Duodenal mucosa (tissue), 2 donors: Measurements from ENCODE around the gene MCM6.
"Not testable (repeated sequence)": the region's sequence is repeated elsewhere in the genome, so short reads cannot be mapped to it uniquely, and the experiment has no call there.

ENCODE experiments used
- H3K27ac ChIP-seq: one replicate; pipeline ENCODE4 v1.7.0; 2013; ENCODE audit warnings: low read depth, low read length
- H3K27me3 ChIP-seq, 2 donors: one replicate each; pipeline ENCODE4 v1.7.0; 2013; ENCODE audit warnings: low read length in 2 of 2, control low read depth in 1 of 2; ENCODE audit not compliant: insufficient read depth in 2 of 2, control insufficient read depth in 1 of 2
- H3K36me3 ChIP-seq, 2 donors: one replicate each; pipeline ENCODE4 v1.7.0; 2013; ENCODE audit warnings: low read length in 2 of 2, control low read depth in 1 of 2; ENCODE audit not compliant: insufficient read depth in 2 of 2, control insufficient read depth in 1 of 2
- H3K4me1 ChIP-seq, 2 donors: one replicate each; pipeline ENCODE4 v1.7.0; 2013; ENCODE audit warnings: low read length in 2 of 2, control low read depth in 1 of 2; ENCODE audit not compliant: insufficient read depth in 2 of 2, control insufficient read depth in 1 of 2
- H3K4me3 ChIP-seq, 2 donors: one replicate each; pipeline ENCODE4 v1.7.0; 2013; ENCODE audit warnings: low read length in 2 of 2, low read depth in 1 of 2
- H3K9ac ChIP-seq, 2 donors: one replicate each; pipeline ENCODE4 v1.7.0; 2013; ENCODE audit warnings: low read length in 2 of 2, low read depth in 1 of 2
- H3K9me3 ChIP-seq, 2 donors: one replicate each; pipeline ENCODE4 v1.7.0; 2013; ENCODE audit warnings: low read length in 2 of 2, control low read depth in 1 of 2; ENCODE audit not compliant: control insufficient read depth in 1 of 2

The MCM6 gene

GRCh38 chr2:135898234-135898786, 22.1 kb upstream of the MCM6 start:
- Histone ChIP-seq H3K36me3 (no peaks in the 10 kb centered on the region), H3K27ac (no peak overlapping the region), H3K9ac (no peak overlapping the region), H3K27me3 (no peaks in the 10 kb centered on the region), H3K9me3 (no peaks in the 10 kb centered on the region), H3K4me3 (no peak overlapping the region), H3K4me1 (no peaks in the 10 kb centered on the region)

- Histone ChIP-seq H3K4me1 (no peaks in the 10 kb centered on the region), H3K4me3 (no peak overlapping the region), H3K27me3 (no peaks in the 10 kb centered on the region), H3K27ac (no peak overlapping the region), H3K36me3 (no peaks in the 10 kb centered on the region), H3K9me3 (no peaks in the 10 kb centered on the region), H3K9ac (no peak overlapping the region)
These were observed 18.7 kb upstream of the MCM6 start for GRCh38 chr2:135894930-135895329.

- H3K4me1 ChIP-seq = no peaks in the 10 kb centered on the region
- no peak overlapping the region for H3K27ac ChIP-seq
- no peaks in the 10 kb centered on the region for H3K36me3 ChIP-seq
- no peak overlapping the region for H3K9ac ChIP-seq
- H3K27me3 ChIP-seq = no peaks in the 10 kb centered on the region
- no peaks in the 10 kb centered on the region for H3K9me3 ChIP-seq
- no peak overlapping the region for H3K4me3 ChIP-seq
These were observed 17.1 kb upstream of the MCM6 start for GRCh38 chr2:135893374-135893794.

- Histone ChIP-seq H3K4me1 (no peaks in the 10 kb centered on the region), H3K4me3 (no peak overlapping the region), H3K36me3 (no peaks in the 10 kb centered on the region), H3K27ac (no peak overlapping the region), H3K9me3 (no peaks in the 10 kb centered on the region), H3K27me3 (peaks cover 0 to 1% of the 10 kb centered on the region in 2 donors), H3K9ac (no peak overlapping the region)
These were observed 14.6 kb upstream of the MCM6 start for GRCh38 chr2:135890835-135891234.

GRCh38 chr2:135890149-135890548, 13.9 kb upstream of the MCM6 start:
- Histone ChIP-seq H3K27me3 (peaks cover 0 to 2% of the 10 kb centered on the region in 2 donors), H3K9me3 (no peaks in the 10 kb centered on the region), H3K27ac (no peak overlapping the region), H3K36me3 (no peaks in the 10 kb centered on the region), H3K4me1 (no peaks in the 10 kb centered on the region), H3K4me3 (no peak overlapping the region), H3K9ac (no peak overlapping the region)

GRCh38 chr2:135888587-135888986, 12.3 kb upstream of the MCM6 start:
- not testable (repeated sequence) for H3K4me3 ChIP-seq, H3K9me3 ChIP-seq, H3K27ac ChIP-seq, H3K36me3 ChIP-seq, H3K9ac ChIP-seq, H3K27me3 ChIP-seq, H3K4me1 ChIP-seq

- Histone ChIP-seq H3K4me1 (no peaks in the 10 kb centered on the region), H3K9me3 (no peaks in the 10 kb centered on the region), H3K27ac (no peak overlapping the region), H3K4me3 (no peak overlapping the region), H3K36me3 (no peaks in the 10 kb centered on the region), H3K9ac (no peak overlapping the region), H3K27me3 (peaks cover 0 to 2% of the 10 kb centered on the region in 2 donors)
These were observed 9.5 kb upstream of the MCM6 start for GRCh38 chr2:135885709-135886108.

GRCh38 chr2:135882415-135882814, 6.2 kb upstream of the MCM6 start:
- Histone ChIP-seq H3K4me3 (no peak overlapping the region), H3K27me3 (peaks cover 0 to 2% of the 10 kb centered on the region in 2 donors), H3K27ac (no peak overlapping the region), H3K4me1 (no peaks in the 10 kb centered on the region), H3K36me3 (no peaks in the 10 kb centered on the region), H3K9me3 (no peaks in the 10 kb centered on the region), H3K9ac (no peak overlapping the region)

GRCh38 chr2:135876770-135877169, 527 bp upstream of the MCM6 start:
- H3K4me3 ChIP-seq = peak overlapping the region; percentile 82 to 87
- H3K27ac ChIP-seq, H3K27me3 ChIP-seq, H3K36me3 ChIP-seq, H3K9me3 ChIP-seq: not testable (repeated sequence)
- H3K4me1 ChIP-seq = peaks cover 6 to 20% of the 10 kb centered on the region in 2 donors
- peak overlapping the region in 1 of 2 donors; percentile 26 for H3K9ac ChIP-seq

- Histone ChIP-seq H3K4me1 (peaks cover 6 to 20% of the 10 kb centered on the region in 2 donors), H3K9ac (peak overlapping the region; percentile 70 to 76), H3K36me3 (peaks cover 0 to 6% of the 10 kb centered on the region in 2 donors), H3K27me3 (no peaks in the 10 kb centered on the region), H3K9me3 (no peaks in the 10 kb centered on the region), H3K4me3 (peak overlapping the region; percentile 82 to 87), H3K27ac (no peak overlapping the region)
These were observed 665 bp downstream of the MCM6 start for GRCh38 chr2:135875491-135876065.
